Measurements from ENCODE around the gene STMN3. TPM values are rescaled to one million over a fixed set of nuclear protein-coding genes. Genes with fewer than 3 reads are reported as not detected.
A peak's percentile ranks its signal among the peaks of the same experiment; 100 is the strongest.
"Not testable (repeated sequence)": the region's sequence is repeated elsewhere in the genome, so short reads cannot be mapped to it uniquely, and the experiment has no call there.

STMN3 gene
- total RNA-seq, 1 donor from 2014 or later: 4.6 TPM

- DNase-seq: no peak
- H3K27ac ChIP-seq (replicated peaks): no peak overlapping the region
- no peak for TF ChIP-seq CTCF (IDR thresholded peaks at IDR 0.05; ENCODE audit: borderline replicate concordance)
- no peaks in the 10 kb centered on the region for H3K9me3 ChIP-seq (replicated peaks)
- peaks cover 56% of the 10 kb centered on the region for H3K36me3 ChIP-seq
- H3K4me3 ChIP-seq: no peak overlapping the region
- H3K27me3 ChIP-seq (ENCODE audit: low read depth): no peaks in the 10 kb centered on the region
- H3K4me1 ChIP-seq: peaks cover 13% of the 10 kb centered on the region
- intact Hi-C loops (cut with micrococcal nuclease): no loop called here
Observed at GRCh38 chr20:63662813-63663189, 9.6 kb upstream of the STMN3 start.

GRCh38 chr20:63661959-63662812 lies 9.0 kb upstream of the STMN3 start:
- Histone ChIP-seq H3K4me1 (peaks cover 19% of the 10 kb centered on the region), H3K27me3 (ENCODE audit: low read depth) (no peaks in the 10 kb centered on the region), H3K4me3 (no peak overlapping the region), H3K27ac (replicated peaks) (no peak overlapping the region), H3K36me3 (peaks cover 50% of the 10 kb centered on the region), H3K9me3 (replicated peaks) (no peaks in the 10 kb centered on the region)
- intact Hi-C loops (cut with micrococcal nuclease): no loop called here
- TF ChIP-seq CTCF (IDR thresholded peaks at IDR 0.05; ENCODE audit: borderline replicate concordance): no peak
- no peak for DNase-seq

- H3K4me3 ChIP-seq: no peak overlapping the region
- H3K27me3 ChIP-seq (ENCODE audit: low read depth): no peaks in the 10 kb centered on the region
- peaks cover 41% of the 10 kb centered on the region for H3K36me3 ChIP-seq
- H3K27ac ChIP-seq (replicated peaks): no peak overlapping the region
- H3K4me1 ChIP-seq: peaks cover 23% of the 10 kb centered on the region
- H3K9me3 ChIP-seq (replicated peaks): no peaks in the 10 kb centered on the region
- DNase-seq: no peak
- intact Hi-C loops (cut with micrococcal nuclease): no loop called here
- TF ChIP-seq CTCF (IDR thresholded peaks at IDR 0.05; ENCODE audit: borderline replicate concordance): no peak
Observed at GRCh38 chr20:63661108-63661507, 7.9 kb upstream of the STMN3 start.

GRCh38 chr20:63660622-63661021 lies 7.4 kb upstream of the STMN3 start:
- no peak overlapping the region for H3K27ac ChIP-seq (replicated peaks)
- no peaks in the 10 kb centered on the region for H3K9me3 ChIP-seq (replicated peaks)
- intact Hi-C loops (cut with micrococcal nuclease): no loop called here
- H3K27me3 ChIP-seq (ENCODE audit: low read depth): no peaks in the 10 kb centered on the region
- DNase-seq: no peak
- H3K4me3 ChIP-seq: no peak overlapping the region
- no peak for TF ChIP-seq CTCF (IDR thresholded peaks at IDR 0.05; ENCODE audit: borderline replicate concordance)
- peaks cover 36% of the 10 kb centered on the region for H3K36me3 ChIP-seq
- peaks cover 23% of the 10 kb centered on the region for H3K4me1 ChIP-seq

- Histone ChIP-seq H3K4me1 (peaks cover 23% of the 10 kb centered on the region), H3K36me3 (peaks cover 32% of the 10 kb centered on the region)
- H3K27ac ChIP-seq (replicated peaks); H3K9me3 ChIP-seq (replicated peaks); DNase-seq; H3K4me3 ChIP-seq; intact Hi-C loops (cut with micrococcal nuclease); H3K27me3 ChIP-seq (ENCODE audit: low read depth): not testable (repeated sequence)
Observed at GRCh38 chr20:63660174-63660573, 7.0 kb upstream of the STMN3 start.

- TF ChIP-seq CTCF (IDR thresholded peaks at IDR 0.05; ENCODE audit: borderline replicate concordance): no peak
- H3K27me3 ChIP-seq (ENCODE audit: low read depth): no peaks in the 10 kb centered on the region
- H3K4me1 ChIP-seq: peaks cover 23% of the 10 kb centered on the region
- peak overlapping the region; percentile 73 for H3K4me3 ChIP-seq
- peaks cover 32% of the 10 kb centered on the region for H3K36me3 ChIP-seq
- H3K9me3 ChIP-seq (replicated peaks): no peaks in the 10 kb centered on the region
- no peak for DNase-seq
- H3K27ac ChIP-seq (replicated peaks): peak overlapping the region; percentile 92
- intact Hi-C loops (cut with micrococcal nuclease): no loop called here
Observed at GRCh38 chr20:63659370-63659769, 6.1 kb upstream of the STMN3 start.

Data from left ventricle myocardium inferior (tissue), 1 donor.